Activated CD4-positive, alpha-beta T cell treated with anti-CD3 and anti-CD28 coated beads for 4 hours (primary cell): ENCODE measurements around the gene ZMYM3.

Source experiments
- DNase-seq, 2 donors: peaks; one replicate each; pipeline ENCODE4 v3.0.0-alpha.2; 2020

ZMYM3 gene

GRCh38 chrX:71199252-71200008 is 54.5 kb downstream of the ZMYM3 start:
- no peak for DNase-seq

- no peak for DNase-seq
Observed at GRCh38 chrX:71198066-71198465, 55.9 kb downstream of the ZMYM3 start.

- peak in 1 of 2 donors; percentile 5 for DNase-seq
Observed at GRCh38 chrX:71195964-71196649, 57.8 kb downstream of the ZMYM3 start.

GRCh38 chrX:71191248-71191647 is 62.7 kb downstream of the ZMYM3 start:
- no peak for DNase-seq
